GM12801 (cell line): ENCODE measurements around the gene TRIM9.

ENCODE experiments used
- CTCF ChIP-seq: IDR thresholded peaks from one replicate; pipeline ENCODE4 v1.5.1; 2011; ENCODE audit warnings: control low read depth; ENCODE audit not compliant: insufficient read length; ENCODE audit errors: extremely low read depth

The TRIM9 gene

DNA sequence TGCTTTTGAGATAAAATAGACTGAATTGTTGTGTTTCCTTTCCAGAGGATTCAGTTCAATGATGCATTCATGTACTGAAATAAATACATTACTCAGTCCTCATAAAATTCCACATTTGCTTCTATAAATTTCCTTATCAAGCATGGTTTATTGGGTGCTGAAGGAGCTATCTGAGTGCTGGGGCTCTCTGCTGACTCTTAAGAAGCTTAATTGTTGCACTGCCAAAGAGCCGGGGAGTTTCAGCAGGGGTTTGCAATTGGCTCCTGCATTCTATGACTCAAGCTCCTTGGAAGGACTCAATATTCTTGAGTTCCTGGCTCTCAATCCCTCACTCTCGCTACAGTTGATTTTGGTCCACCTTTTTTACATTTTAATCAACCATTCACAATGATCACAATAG lies 80.8 kb downstream of the TRIM9 start:
- TF ChIP-seq CTCF = no peak

DNA sequence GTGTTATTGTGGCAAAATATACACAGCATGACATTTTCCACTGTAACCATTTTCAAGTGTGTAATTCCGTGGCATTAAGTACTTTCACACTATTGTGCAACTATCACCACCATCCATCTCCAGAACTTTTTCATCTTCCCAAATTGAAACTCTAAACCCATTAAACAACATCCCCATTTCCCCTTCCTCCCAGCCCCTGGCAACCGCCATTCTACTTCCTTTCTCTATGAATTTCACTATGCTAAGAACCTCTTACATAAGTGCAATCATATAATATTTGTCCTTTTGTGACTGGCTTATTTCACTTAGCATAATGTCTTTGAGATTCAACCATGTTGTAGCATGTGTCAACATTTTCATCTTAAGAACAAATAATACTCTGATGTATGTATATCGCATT lies 82.8 kb downstream of the TRIM9 start:
- no peak for TF ChIP-seq CTCF

DNA sequence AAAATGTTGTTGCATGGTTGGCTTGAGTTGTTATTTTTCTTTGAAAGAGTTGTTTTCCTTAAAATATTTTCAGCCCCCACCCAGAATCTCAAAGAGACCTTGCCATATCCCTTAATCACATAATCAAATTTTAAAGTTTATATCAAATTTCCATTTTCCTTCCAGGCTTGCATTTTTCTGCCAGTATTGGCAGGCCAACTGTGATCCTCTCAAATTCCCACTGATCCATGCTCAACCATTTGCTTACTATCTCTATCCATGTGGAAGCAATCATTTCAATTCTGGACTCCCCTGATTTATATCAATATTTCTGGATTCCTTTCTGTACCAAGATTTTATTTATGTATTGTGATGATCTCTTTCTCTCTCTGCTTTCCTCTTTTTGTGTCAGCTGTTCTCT lies 86.5 kb downstream of the TRIM9 start:
- no peak for TF ChIP-seq CTCF

- no peak for TF ChIP-seq CTCF
Measured at GRCh38 chr14:51006781-51007211, 88.1 kb downstream of the TRIM9 start.

- no peak for TF ChIP-seq CTCF
Measured at GRCh38 chr14:51006324-51006723, 88.6 kb downstream of the TRIM9 start.

- no peak for TF ChIP-seq CTCF
Measured at GRCh38 chr14:51004801-51005526, 89.9 kb downstream of the TRIM9 start.

GRCh38 chr14:51004352-51004800 lies 90.5 kb downstream of the TRIM9 start:
- TF ChIP-seq CTCF = no peak
